Activated CD4-positive, alpha-beta T cell treated with anti-CD3 and anti-CD28 coated beads, Interleukin-10, Interleukin-2, amounts not matched to agents 100 ng/mL and 50 ng/mL, durations not matched to agents 16 hours and 8 hours (primary cell): Measurements from ENCODE around the gene GDPD4.

Experiments used
- DNase-seq: peaks from one replicate; pipeline ENCODE4 v3.0.0-alpha.2; 2020

The GDPD4 gene

DNA sequence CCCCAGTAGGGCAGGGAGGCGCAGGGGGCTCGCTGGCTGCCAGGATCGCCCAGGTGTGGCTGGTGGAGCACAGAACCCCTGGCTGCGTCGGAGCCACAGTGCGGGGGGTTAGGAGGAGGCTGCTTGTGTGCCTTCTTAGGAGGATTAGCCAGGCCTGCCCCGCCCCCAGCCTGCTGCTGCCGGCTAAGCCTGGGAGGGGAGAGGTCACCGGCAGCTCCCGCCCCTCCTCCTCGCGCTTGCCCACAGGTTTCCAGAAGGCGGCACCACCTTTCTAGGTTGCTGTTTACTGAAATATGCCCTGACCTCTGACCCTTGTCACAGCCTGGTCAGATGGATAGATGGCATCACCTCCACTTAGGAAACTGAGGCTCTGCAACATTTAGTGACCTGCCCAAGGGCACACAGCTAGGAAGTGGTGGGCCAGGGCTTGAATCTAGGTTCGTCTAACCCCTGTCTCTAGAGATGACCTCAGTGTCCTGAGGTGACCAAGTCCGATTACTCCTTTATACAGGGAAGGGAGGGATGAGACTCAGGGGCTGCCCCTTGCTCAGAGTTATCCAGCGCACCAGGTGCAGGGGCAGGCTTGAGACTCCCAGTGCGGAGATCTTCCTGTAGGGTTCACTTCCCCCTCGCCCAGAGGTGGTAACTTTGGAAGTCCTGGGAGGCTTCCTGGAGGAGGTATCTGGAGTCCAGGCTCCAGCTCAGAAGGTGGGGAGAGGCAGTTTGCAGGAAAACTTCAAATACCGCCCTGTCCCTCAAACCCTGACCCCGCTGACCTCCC is 129.4 kb downstream of the GDPD4 start:
- DNase-seq: no peak

DNA sequence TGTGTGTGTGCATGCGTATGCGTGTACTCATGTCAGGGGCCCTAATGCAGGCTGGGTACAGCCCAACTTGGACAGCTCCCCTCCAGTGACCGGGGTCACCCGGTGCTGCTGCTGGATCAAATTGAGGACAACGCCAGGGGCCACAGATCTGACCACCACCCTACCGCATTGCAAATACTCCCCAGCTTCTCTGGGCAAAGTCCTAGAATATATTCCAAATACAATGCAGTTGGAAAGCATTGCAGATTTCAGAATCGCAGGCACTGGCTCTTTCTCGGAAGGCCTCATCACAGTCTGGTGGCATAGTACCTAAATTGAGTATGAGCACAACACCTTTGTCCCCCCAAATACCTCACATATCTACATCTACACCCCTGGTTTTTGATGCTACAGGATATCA is 130.2 kb downstream of the GDPD4 start:
- no peak for DNase-seq

DNA sequence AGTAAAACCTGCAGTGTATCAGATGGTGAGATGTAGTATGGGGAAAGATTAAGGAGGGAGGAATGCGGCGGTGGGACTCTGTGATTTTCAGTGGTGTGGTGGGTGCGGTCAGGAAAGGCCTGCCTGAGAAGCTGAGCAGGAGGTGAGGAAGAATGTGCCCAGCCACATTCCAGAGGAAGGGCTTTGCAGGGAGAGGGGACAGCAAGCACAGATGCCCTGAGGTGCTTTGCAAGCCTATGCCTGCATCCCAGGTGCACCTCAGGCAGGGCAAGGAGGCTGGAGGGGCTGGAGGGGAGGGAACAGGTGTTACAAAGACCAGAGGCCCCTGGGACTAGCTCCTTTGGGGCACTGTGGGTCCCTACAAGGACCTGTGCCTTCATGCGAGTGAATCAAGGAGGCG is 131.4 kb downstream of the GDPD4 start:
- DNase-seq: no peak

DNA sequence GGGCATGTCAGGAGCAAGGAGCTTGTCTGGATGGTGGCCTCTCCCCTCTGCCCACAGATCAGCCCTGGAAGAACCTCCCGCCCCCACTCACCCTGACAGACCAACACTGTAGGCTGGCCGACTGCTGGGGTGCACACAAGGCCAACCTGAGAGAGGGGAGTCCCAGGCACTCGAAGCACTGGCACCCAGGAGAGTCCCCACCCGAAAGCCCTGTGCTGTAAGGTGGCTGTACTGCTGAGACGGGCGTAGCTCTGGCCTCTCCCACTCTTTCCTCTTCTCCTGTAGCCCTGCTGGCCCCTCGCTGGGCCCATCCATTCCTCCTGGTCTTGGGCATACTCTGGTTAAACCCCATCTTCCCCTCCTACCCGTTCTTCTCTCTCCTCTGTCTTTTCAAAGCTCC is 133.7 kb downstream of the GDPD4 start:
- DNase-seq: no peak

DNA sequence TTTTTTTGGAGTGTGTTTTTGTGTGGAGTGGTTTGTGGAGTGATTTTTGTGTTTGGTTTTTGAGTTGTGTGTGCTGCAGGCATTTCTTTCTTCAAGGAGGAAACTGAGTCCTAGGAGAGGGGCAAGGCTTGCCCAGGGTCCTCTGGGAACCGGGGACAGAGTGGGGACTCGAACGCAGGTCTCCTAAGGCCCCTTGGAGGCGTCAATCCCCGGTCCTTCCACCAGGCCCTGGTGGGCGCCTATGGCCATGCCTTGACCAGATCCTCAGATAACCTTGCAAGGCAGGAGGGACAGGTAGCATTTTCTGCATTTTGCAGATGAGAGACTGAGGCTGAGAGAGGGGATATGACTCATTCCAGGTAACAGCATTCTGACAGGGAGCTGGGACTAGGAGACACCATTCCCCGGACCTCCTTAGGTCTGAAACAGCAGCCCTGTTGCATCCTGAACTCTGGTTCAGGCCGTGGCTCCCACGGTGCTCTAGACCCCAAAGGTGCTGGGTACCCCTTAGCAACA is 134.3 kb downstream of the GDPD4 start:
- no peak for DNase-seq
